Skeletal muscle cell (primary cell): Measurements from ENCODE around the gene ZNF140.
A peak's percentile ranks its signal among the peaks of the same experiment; 100 is the strongest.

Experiments
- DNase-seq: peaks from one replicate; pipeline ENCODE4 v3.0.0-alpha.2; 2010; ENCODE audit warnings: low read depth
- H3K4me3 ChIP-seq: 2 replicates; pipeline ENCODE4 v1.5.1; 2011; ENCODE audit warnings: low read depth, mild to moderate bottlenecking, control low read depth, low read length, moderate library complexity

ZNF140 gene

GRCh38 chr12:133129368-133130037 lies 48.8 kb downstream of the ZNF140 start:
- no peak for DNase-seq
- peak overlapping the region; percentile 90 for H3K4me3 ChIP-seq

GRCh38 chr12:133130038-133130807 lies 49.5 kb downstream of the ZNF140 start, which contains the start of the genes ZNF10 and ZNF891:
TSS of gene ZNF10 (plus strand) at chr12:133130627. CDS start at chr12:133144493, 13,866 bp downstream.
TSS of gene ZNF891 (minus strand) at chr12:133130274. CDS start at chr12:133121918, 8,356 bp downstream.
- DNase-seq, result peak; percentile 92

GRCh38 chr12:133130808-133131128 lies 50.0 kb downstream of the ZNF140 start:
- peak overlapping the region; percentile 90 for H3K4me3 ChIP-seq
- no peak for DNase-seq

More at GRCh38 chr12:133130038-133130807, 49.5 kb downstream of the ZNF140 start, which contains the start of the genes ZNF10 and ZNF891:
- H3K4me3 ChIP-seq, result peak within 1 kb of the TSS; percentile 90

GRCh38 chr12:133135747-133136146 lies 55.0 kb downstream of the ZNF140 start:
- H3K4me3 ChIP-seq, result no peak overlapping the region
- no peak for DNase-seq

GRCh38 chr12:133145981-133146380 lies 65.3 kb downstream of the ZNF140 start:
- H3K4me3 ChIP-seq, result no peak overlapping the region
- no peak for DNase-seq

- no peak for DNase-seq
- no peak overlapping the region for H3K4me3 ChIP-seq
These were observed 75.5 kb downstream of the ZNF140 start for GRCh38 chr12:133156125-133156690.
